PC-3 (cell line): Measurements from ENCODE around the gene ESR1.

ENCODE experiments used
- CTCF ChIP-seq: fragments of 300-600 bp; sonication (generic); conservative IDR thresholded peaks from 2 replicates; pipeline ENCODE4 v1.5.1; 2017; ENCODE audit warnings: antibody characterized with exemption, low read depth, mild to moderate bottlenecking, low read length
- EZH2 ChIP-seq: fragments of 300-600 bp; sonication (generic); IDR thresholded peaks from one replicate; pipeline ENCODE4 v1.6.1; 2017; ENCODE audit warnings: antibody characterized with exemption, mild to moderate bottlenecking, low read length; ENCODE audit not compliant: unreplicated experiment
- EZH2phosphoT487 ChIP-seq: fragments of 300-600 bp; sonication (generic); IDR thresholded peaks from 2 replicates; pipeline ENCODE4 v1.6.1; 2018; ENCODE audit warnings: mild to moderate bottlenecking, antibody characterized with exemption, low read length, borderline replicate concordance

GRCh38 chr6:152122434-152122833, 315.0 kb downstream of the ESR1 start:
- TF ChIP-seq CTCF = no peak
- TF ChIP-seq EZH2phosphoT487 = no peak
- no peak for TF ChIP-seq EZH2
